GM19193 (cell line): Measurements from ENCODE around the gene KAT6B.

Experiments used
- POLR2A ChIP-seq: IDR thresholded peaks from 4 replicates; pipeline ENCODE4 v1.6.1; 2011; ENCODE audit not compliant: insufficient read depth, insufficient read length; ENCODE audit errors: extremely low read depth

Gene KAT6B

DNA sequence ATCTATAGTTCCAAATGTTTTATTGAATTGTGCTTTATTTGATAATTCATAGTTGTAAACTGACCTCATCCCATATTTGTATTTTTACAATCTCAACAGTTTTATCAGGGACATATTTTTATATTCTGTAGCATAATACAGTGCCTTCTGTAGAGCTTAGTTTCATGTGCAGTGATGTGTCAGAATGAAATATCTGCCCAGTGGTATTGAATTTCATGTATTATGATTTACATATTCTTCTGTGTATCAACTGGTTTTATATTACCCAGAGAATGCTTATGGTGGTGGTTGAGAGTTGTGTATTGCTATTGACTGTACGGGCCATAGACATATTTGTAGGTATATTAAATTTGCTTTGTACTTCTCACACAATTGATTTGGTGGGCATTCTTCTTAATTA, 89.9 kb downstream of the KAT6B start:
- no peak for TF ChIP-seq POLR2A

DNA sequence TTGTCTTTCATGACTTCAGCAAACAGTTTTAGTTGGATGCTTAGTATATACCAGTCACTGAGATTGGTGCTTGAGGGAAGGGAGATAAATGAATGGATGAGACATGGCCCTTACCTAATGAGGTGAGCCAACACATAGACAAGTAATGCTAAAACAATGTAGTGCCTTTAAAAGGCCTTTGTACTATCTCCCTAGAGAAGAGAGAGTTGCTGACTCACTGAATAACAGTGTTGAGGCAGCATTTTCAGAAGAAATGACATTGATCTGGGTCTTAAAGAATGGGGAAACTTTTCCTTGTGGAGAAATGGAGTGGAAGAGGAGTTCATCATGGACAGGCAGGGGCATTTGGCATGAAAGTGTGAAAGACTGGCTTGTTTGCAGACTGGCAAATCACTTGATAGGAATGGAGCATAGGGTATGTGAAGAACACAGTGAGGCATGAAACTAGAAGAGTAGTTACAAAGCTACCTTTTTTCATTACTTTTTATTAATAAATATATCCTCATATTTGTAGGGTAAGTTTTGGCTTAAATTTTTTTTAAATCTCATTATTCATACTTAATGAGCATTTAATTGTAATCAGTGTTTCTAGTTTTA, 91.2 kb downstream of the KAT6B start:
- TF ChIP-seq POLR2A: no peak

- TF ChIP-seq POLR2A: no peak
These were observed 93.3 kb downstream of the KAT6B start for GRCh38 chr10:74919671-74920070.

DNA sequence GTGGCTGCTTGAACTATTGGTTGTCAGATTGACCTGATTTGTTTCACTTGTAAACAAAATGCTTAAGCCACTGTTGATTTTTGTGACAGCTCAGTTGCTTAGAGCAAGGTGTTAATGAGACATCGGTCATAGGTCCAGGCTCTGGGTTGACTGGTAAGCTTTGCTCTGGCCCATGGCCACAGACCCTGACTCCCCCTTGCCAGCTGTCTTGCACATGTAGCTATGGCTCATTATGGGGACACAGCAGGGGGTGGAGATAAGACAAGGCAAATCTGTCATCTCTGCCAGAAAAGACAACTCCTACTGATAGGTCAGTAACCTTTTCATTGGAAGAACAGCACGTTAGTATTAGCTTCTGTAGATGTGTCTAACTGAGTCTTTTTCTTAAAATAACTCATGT, 95.3 kb downstream of the KAT6B start:
- no peak for TF ChIP-seq POLR2A

DNA sequence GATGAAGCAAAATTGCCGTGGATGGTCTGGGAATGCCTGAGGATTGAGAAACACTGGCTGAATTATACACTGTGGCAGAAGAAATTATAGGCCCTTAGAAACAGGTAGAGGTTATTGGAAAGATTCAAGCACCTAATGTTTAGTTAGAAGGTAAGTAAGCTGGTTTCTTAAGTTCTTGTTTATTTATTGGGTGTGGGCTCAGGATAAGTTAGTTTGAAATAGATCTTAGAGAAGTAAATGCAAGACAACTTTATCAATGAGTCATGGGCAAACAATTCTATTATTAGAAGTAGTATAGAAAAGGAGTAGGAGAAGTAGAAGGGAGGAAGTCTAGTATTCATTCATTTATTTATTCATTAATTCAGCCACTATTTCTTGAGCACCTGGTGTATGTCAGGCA, 96.5 kb downstream of the KAT6B start:
- TF ChIP-seq POLR2A: no peak

DNA sequence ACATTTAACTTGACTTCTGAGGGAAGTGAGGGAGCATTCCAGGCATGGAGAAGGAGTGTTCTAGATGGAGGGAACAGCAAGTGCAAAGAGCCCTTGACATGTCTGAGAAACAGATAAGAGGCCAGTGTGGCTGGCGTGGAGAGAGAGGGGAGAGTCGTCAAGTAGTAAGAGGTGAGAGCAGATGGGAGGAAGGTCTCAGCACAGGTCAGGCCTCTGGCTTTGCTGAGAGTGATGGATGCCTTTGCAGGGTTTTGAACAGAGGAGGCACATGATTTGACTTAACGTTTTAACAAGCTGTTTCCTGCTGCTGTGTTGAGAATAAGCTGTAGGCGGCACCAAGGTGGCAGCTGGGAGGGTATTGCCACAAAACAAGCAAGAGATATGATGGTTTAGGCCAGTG, 97.2 kb downstream of the KAT6B start:
- TF ChIP-seq POLR2A: no peak

GRCh38 chr10:74924251-74924963, 98.0 kb downstream of the KAT6B start:
- TF ChIP-seq POLR2A: no peak

DNA sequence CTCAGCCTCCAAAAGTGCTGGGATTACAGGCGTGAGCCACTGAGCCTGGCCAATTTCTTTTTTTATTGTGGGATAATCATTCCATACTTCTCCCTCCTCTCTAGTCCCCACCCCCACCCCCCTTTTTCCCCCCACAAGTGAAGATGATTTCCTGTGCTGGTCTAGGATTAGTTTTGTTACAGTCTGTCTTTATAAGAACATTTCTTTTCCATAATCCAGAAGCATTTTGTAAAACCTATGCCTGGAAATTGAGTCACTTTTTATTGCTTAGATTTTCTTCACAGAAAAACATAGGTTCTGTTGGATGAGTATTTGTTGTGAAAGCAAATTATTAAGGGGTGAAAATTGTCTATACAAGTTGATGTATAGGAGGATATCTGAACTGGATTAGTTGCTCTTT, 98.9 kb downstream of the KAT6B start:
- no peak for TF ChIP-seq POLR2A

- TF ChIP-seq POLR2A: no peak
These were observed 99.3 kb downstream of the KAT6B start for GRCh38 chr10:74925708-74926107.

DNA sequence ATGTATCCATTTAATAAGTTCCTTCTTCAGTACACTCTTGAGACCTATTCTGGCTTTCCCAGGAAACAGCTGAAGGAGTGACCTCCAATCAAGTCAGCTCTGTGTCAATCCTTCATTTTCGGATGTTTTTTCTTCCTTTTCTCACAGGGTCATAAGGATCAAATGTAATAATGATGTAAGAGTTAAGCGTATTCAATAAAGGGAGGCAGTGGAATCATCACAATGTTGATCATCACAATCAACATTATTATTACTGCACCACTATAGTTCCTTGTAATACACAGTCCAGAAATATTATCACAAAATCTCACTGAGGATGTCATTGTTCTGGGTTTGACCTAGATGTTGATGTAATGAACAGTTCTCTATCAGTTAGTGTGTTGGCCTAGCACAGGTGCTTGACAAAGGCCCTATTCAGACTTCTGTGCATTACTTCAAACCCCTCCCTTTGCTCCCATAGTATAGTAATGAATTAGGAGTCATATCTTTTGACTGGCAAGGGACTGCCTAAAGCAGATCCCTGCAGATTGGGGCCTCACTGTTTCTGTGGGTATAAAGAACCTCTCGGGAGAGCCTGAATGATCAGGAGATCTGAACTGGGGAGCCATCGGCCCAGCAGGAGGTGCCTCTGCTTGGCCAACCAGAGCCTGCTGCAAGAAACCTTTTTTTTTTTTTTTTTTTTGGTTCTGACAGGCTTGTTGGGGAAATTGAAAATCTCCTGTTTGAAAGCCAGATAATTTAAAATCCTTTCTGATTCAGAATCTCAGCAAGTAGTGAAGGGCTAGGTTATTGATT, 100.6 kb downstream of the KAT6B start:
- no peak for TF ChIP-seq POLR2A

DNA sequence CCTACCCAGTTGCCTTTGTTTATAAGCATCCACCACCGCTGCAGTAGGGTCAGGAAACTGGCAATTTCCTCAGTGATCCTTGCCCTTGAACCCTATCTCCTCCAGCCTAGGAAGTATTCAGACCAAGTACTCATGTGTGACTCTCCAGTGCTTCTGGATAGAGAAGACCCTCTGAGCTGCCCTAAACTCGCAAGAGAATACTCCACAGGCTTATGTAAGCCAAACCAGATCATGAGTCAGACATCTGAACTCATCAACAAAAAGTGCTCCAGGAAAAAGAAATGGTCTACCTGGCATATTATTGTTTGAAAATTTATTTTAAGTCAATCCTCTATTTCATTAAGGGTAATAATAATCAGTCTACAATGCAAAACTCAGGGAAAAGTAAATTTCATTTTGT, 101.3 kb downstream of the KAT6B start:
- TF ChIP-seq POLR2A: no peak

- no peak for TF ChIP-seq POLR2A
These were observed 102.4 kb downstream of the KAT6B start for GRCh38 chr10:74928742-74929191.

- no peak for TF ChIP-seq POLR2A
These were observed 102.8 kb downstream of the KAT6B start for GRCh38 chr10:74929197-74929596.

- no peak for TF ChIP-seq POLR2A
These were observed 104.6 kb downstream of the KAT6B start for GRCh38 chr10:74930965-74931364.

DNA sequence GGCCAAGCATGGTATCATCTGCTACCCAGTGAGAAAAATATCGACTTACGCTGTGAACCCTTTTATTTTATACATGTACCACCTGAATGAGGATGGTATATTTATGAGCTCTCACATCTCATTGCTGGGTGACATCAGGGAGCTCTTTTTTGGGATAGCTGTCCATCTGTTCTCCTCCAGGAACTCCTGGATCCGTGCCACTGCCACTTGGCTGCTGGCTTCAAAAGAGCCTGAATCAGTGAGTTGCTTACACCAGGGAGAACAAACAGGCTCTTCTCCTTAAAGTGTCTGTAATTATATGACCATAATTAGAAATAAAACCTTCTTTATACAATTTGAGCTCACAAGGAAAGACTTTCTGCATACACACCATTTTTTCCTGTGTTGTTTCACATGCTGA, 106.2 kb downstream of the KAT6B start:
- TF ChIP-seq POLR2A: no peak
